AG04449 (cell line): ENCODE results near the gene TMPO.
"Not testable (repeated sequence)": the region's sequence is repeated elsewhere in the genome, so short reads cannot be mapped to it uniquely, and the experiment has no call there.

ENCODE experiments used
- CTCF ChIA-PET: fragments of 350-600 bp; formaldehyde crosslinking; extraction: SDS; loops from one replicate; lab custom pipeline; 2021; ENCODE audit warnings: antibody characterized with exemption; lab: Yijun Ruan, JAX
- POLR2A ChIA-PET: fragments of 400-600, 350-600 bp; formaldehyde crosslinking; extraction: SDS; loops from one replicate; lab custom pipeline; 2020; ENCODE audit warnings: antibody characterized with exemption, inconsistent platforms; lab: Yijun Ruan, JAX
- DNase-seq: peaks from one replicate; pipeline ENCODE4 v3.0.0-alpha.2; 2010; ENCODE audit warnings: low read depth, low spot score
- H3K4me3 ChIP-seq: 2 replicates; pipeline ENCODE4 v1.5.1; 2011; ENCODE audit warnings: low read depth, mild to moderate bottlenecking, control low read depth, low read length
- CTCF ChIP-seq: IDR thresholded peaks from one replicate; pipeline ENCODE4 v1.5.1; 2011; ENCODE audit warnings: mild to moderate bottlenecking, moderate library complexity, low read length, control low read depth, inconsistent platforms; ENCODE audit not compliant: insufficient read depth; ENCODE audit errors: missing control alignments

The TMPO gene

GRCh38 chr12:98471085-98471484, 44.3 kb upstream of the TMPO start:
- CTCF ChIA-PET = interaction anchor here (1.0 to 1.4 kb wide), 3 partner anchors 15 to 96 kb away, joined by 3 to 7 read pairs (median 3); no protein-coding TSS in a partner anchor

GRCh38 chr12:98475565-98475908, 39.9 kb upstream of the TMPO start:
- DNase-seq = no peak
- ChIA-PET POLR2A (no interaction called here), CTCF (interaction anchor here (1.0 to 1.7 kb wide), 3 partner anchors 16 to 91 kb away, joined by 3 to 9 read pairs (median 3); no protein-coding TSS in a partner anchor)
- no peak overlapping the region for H3K4me3 ChIP-seq
- TF ChIP-seq CTCF = no peak

More at GRCh38 chr12:98471085-98471484, 44.3 kb upstream of the TMPO start:
- POLR2A ChIA-PET = interaction anchor here (0.5 kb wide), 1 partner anchor 126 kb away, joined by 4 read pairs; no protein-coding TSS in a partner anchor
- no peak for TF ChIP-seq CTCF
- H3K4me3 ChIP-seq = no peak overlapping the region
- DNase-seq = no peak

GRCh38 chr12:98478606-98479005, 36.8 kb upstream of the TMPO start:
- no peak for DNase-seq
- H3K4me3 ChIP-seq = no peak overlapping the region
- ChIA-PET POLR2A (no interaction called here), CTCF (interaction anchor here (0.9 to 1.6 kb wide), 3 partner anchors 12 to 54 kb away, joined by 4 to 10 read pairs (median 4); no protein-coding TSS in a partner anchor)
- no peak for TF ChIP-seq CTCF

GRCh38 chr12:98483621-98484503, 31.5 kb upstream of the TMPO start:
- H3K4me3 ChIP-seq = no peak overlapping the region

GRCh38 chr12:98485792-98486340, 29.5 kb upstream of the TMPO start:
- H3K4me3 ChIP-seq = no peak overlapping the region
- no peak for DNase-seq
- POLR2A ChIA-PET = no interaction called here
- no peak for TF ChIP-seq CTCF
- CTCF ChIA-PET = interaction anchor here (1.0 kb wide), 2 partner anchors 11 to 15 kb away, joined by 3 read pairs; no protein-coding TSS in a partner anchor

More at GRCh38 chr12:98483621-98484503, 31.5 kb upstream of the TMPO start:
- no peak for TF ChIP-seq CTCF
- ChIA-PET CTCF (interaction anchor here (1.0 kb wide), 1 partner anchor 8 kb away, joined by 3 read pairs; no protein-coding TSS in a partner anchor), POLR2A (no interaction called here)
- no peak for DNase-seq

- DNase-seq, POLR2A ChIA-PET, H3K4me3 ChIP-seq: not testable (repeated sequence)
- CTCF ChIA-PET = interaction anchor here (1.0 kb wide), 1 partner anchor 79 kb away, joined by 3 read pairs; no protein-coding TSS in a partner anchor
Measured at GRCh38 chr12:98488416-98488815, 27.0 kb upstream of the TMPO start.
